Hematopoietic multipotent progenitor cell treated with erythropoietin and hydrocortisone succinate and interleukin-3 and kit ligand, for 15 days (in vitro differentiated cells): Measurements from ENCODE around the gene GPD1.

Experiments used
- DNase-seq: peaks from one replicate; pipeline ENCODE4 v3.0.0-alpha.2; 2015; ENCODE audit warnings: low spot score

The GPD1 gene

GRCh38 chr12:50101663-50102062, 2.1 kb upstream of the GPD1 start:
- no peak for DNase-seq

DNA sequence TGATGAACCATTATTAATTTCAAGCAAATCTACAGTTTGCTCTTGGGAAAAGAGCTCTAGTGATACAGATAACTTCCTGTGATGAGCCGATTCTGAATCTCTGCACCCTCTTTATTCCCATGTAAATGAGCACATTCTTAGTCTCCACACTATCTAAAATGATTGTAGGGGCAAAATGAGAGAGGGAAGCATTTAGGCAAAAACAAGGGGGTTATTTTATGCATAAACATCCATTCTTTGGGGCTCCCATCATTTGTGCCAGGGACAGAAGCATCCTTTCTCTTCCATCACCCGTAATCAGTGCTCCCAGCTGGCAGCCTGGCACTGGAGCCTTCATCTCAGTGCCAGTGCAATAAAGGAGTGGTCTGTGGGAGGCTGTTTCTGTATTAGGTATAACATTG, 1.7 kb upstream of the GPD1 start:
- DNase-seq = no peak

GRCh38 chr12:50102646-50103309, 1.0 kb upstream of the GPD1 start:
- no peak for DNase-seq

DNA sequence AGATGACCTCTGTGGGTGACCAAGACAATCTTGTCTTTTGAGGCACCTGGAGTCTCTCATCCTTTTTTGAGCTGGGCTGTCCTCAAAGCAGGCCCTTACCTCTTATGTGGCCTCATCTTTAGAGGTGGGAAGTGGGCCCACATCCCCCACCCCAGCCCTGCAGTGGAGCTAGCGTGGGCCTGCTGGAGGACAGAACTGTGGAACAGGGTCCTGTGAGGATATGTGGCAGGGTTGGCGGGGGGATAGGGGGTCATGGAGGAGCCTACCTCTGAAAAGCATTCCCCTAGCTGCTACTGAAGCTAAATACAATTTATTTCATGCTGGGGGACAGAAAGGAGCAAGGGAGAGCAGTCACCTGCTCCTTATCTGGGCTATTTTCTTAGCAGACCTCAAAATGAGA, 457 bp upstream of the GPD1 start:
- DNase-seq = no peak

GRCh38 chr12:50104417-50105366, 884 bp downstream of the GPD1 start:
- no peak for DNase-seq

DNA sequence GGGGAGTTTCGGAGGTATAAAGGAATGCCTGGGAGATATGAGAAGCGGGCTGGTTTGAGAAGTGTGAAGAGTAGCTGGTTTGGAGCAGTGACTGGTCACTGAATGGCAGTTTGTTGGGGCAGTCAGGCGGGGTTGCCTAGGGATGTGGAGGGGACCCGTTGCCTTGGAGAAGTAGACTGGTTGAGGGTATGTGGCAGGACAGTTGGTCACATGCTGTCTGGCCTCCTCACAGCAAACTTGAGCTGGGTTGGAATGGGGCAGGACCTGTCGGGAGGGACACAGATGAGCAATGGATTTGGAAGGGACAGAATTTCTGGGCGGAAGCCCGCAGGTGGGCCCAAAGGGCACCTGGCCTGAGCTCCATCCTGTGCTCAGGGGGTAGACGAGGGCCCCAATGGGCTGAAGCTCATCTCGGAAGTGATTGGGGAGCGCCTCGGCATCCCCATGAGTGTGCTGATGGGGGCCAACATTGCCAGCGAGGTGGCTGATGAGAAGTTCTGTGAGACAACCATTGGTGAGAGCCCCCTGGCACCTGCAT, 2.2 kb downstream of the GPD1 start:
- DNase-seq = no peak

GRCh38 chr12:50106907-50107306, 3.1 kb downstream of the GPD1 start:
- no peak for DNase-seq

- DNase-seq = no peak
Observed at GRCh38 chr12:50107416-50108268, 3.8 kb downstream of the GPD1 start.

- DNase-seq = no peak
Observed at GRCh38 chr12:50109319-50109718, 5.5 kb downstream of the GPD1 start.

DNA sequence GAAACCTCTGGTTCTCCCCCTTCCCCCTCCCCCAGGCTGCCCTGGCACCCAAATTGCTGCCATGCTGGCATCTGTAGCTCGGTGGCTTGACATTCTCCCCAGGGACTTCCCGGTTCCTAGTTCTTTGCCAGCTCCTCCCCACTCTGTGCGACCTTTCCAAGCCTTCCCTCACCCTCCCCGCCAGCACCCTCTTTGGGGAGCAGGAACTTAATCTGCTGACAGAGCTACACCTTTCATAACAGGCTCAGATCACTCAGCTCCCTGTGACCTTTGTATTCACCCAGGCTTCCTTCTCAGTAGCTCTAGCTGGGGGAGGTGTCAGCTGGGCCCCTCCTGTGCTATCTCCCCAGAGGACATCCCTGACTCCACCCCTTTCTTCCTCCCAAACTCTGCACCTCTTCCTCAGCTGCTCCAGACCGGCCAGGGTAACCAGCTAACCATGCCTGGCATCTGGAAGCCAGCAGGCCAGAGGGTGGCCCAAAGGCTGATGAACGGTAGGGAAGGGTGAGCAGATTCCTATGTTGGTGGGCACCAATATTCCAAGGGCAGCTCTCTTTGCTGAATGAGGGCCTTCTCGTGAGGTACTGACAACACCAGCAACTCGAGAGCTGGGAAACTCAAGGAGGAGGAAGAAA, 6.4 kb downstream of the GPD1 start:
- DNase-seq = peak; percentile 43

DNA sequence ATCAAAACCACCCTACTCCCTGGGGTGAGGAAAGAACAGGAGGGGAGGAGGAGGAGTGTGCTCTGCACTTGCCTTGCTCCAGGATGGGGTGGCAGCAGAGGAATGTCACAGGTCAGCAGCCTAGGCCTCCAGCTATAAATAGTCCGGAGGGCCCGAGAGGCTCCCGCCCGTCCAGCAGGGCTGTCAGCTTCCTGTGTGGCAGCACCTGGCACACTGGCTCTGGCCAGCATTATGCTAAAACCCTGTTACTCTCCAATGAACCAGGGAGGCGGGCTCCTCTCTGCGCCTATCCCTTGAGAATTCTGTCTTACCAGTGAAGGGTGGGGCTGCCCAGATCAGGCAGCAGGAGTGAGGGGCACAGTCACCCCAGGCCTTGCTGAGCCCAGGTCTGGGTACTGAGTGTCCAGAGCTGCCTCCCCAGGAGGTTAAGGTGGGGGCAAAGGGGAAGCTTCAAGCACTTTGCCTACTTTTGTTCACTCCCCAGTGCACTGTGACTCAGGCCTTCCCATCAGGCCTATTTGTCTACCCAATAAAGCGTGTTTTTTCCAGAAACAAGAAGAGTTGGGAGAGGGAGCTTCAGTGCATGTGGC, 7.0 kb downstream of the GPD1 start:
- no peak for DNase-seq

DNA sequence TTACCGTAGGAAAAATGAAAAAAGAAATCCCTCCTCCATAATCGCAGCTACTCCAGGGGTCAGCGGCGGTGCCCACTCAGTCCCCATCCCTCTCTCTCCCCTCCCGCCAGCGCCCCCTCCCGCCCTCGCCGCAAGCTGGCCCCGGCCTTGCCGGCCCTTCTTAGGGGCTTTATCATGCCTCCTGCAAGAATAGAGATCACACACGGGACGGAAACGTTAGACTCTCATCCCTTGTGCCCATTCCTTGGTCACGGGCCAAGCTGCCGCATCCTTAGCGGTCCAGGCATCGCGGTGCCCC, 7.5 kb downstream of the GPD1 start:
- no peak for DNase-seq

DNA sequence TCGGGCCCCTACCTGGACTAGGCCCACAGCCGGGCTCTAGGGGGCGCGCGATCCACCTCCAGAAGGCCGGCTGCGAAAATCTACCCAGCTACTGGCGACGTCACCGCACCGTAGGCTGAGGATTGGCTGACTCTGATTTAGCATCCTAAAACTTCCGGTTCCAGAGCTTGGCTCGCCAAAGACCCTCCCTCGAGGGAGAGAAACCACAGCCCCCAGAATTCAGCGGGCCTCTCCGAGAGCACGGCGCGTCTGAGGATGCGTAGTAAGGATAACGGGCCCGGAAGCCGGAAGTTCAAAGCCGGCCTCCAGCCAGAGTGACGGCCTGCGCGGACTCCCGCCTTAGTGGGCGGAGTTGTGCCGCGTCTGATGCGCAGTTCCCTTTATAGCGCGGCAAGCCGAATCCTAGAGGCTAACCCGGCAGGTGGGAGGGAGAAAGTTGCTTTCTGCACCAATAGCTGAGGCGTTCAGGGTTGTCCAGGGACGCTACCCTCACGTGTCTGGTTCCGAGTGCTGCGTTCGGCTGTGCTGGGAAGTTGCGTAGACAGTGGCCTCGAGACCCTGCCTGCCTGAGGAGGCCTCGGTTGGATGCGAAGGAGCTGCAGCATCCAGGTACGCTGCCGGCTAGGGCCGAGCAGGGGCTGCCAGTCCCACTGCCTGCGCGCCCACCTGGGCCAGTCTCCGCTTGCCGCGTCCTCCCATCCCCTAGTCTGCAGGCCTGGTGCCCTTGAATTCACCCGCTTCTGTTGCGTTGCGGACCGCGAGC, 8.1 kb downstream of the GPD1 start, which contains the start of gene COX14:
TSS of gene COX14 (plus strand) at position 544 of the 763 bp plus-strand sequence. CDS start 7,808 bp downstream, outside the sequence.
- peak; percentile 99 for DNase-seq

GRCh38 chr12:50112456-50113218, 8.8 kb downstream of the GPD1 start:
- DNase-seq = peak; percentile 44

DNA sequence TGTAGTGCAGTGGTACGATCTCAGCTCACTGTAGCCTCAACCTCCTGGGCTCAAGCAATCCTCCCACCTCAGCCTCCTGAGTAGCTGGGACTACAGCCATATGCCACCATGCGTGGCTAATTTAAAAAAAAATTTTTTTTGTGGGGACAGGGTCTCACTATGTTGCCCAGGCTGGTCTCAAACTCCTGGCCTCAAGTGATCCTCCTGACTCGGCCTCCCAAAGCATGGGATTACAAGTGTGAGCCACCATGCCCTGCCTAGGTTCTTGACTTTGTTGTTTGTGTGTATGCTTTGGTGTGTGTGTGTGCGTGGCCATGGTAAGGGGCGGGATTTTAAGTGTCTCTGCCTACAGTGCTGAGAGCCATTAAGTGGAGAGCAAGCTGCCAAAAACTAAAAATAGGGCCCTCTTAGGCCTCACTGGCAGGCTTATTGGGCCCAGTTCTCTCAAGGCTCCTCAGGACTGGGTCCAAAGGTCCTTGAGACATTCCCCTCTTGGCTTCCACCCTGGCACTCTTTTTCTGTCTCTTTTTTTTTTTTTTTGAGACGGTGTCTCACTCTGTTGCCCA, 13.3 kb downstream of the GPD1 start:
- DNase-seq = no peak

- no peak for DNase-seq
Observed at GRCh38 chr12:50119387-50119786, 15.6 kb downstream of the GPD1 start.

DNA sequence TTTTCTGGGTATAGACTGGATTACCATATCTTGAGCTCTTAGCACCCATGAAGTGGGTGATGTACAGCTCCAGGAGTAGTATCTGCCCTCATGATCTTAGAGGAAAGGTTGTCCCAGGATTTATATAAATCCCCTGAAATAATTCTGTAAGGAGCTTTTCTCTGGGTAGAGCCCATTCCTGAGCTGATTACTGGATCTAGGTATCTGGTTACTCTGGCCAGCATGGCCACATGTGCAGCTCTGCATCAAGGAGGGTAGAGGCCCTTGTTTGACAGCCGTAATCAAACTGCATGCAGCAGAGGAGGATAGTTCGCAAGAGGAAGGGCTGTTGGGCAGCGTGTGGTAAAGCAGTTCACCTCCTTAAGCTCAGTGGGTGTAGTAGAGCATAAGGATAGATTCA, 16.7 kb downstream of the GPD1 start:
- no peak for DNase-seq

GRCh38 chr12:50120953-50121352, 17.1 kb downstream of the GPD1 start:
- DNase-seq = no peak

- no peak for DNase-seq
Observed at GRCh38 chr12:50121641-50122040, 17.8 kb downstream of the GPD1 start.
